Measurements from ENCODE around the gene OVAAL.

OVAAL gene

DNA sequence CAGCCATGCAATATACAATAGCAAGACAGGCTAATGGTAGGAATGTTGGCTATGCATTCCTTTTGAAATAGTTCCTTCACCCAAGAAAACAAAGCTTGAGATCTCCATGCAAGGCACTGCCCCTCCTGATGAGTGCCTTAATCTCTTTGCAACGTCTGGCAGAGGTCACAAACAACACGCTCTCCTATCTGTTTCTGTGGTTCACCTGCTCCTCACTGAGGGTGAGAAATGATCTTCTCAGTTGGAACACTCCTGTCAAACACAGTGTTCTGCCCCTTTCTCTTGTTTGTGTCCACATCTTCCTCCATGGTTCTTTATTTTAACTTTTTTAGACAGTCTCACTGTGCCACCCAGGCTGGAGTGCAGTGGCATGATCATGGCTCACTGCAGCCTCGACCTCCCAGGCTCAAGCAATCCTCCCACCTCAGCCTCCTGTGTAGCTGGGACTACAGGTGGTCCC lies 51.8 kb downstream of the OVAAL start:
- peak; percentile 84 for DNase-seq

DNA sequence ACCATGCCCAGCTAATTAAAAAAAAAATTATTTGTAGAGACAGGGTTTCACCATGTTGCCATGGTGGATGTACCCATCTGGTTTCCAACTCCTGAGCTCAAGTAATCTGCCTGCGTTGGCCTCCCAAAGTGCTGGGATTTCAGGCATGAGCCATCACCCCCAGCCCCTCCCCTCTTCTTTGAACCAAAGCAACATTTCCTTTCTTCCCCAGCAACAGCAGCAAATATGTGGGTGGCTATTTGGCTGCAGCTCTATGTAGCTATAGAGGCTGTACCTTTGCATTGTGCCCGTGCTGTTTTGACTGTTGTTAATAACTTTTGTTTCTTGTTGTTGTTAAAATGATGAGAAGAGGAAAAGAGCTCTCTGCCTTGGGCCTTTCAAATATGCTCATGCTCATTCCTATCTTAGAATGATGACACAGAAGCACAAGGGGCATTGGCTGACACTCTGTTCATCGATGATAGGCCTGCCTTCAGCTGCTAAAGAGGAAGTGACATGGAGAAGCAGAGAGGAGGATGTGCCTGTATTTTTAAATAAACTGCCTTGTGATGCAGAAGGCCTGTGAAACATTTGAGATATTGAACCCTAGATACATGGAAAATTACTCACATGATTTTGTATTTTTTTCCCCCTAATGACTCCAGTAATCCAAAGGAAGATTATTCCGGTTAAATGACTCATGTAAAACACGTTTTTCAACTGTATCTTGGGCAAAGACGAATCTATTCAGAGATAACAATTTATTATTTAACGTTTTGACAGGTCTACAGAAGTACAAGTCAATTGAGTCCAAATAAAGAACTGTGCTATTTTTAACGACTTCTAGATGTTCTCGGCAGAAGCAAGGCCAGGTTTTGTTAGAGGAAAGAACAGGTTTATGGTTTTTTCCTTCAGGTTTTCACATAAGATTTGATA lies 52.5 kb downstream of the OVAAL start:
- DNase-seq, result peak; percentile 78

DNA sequence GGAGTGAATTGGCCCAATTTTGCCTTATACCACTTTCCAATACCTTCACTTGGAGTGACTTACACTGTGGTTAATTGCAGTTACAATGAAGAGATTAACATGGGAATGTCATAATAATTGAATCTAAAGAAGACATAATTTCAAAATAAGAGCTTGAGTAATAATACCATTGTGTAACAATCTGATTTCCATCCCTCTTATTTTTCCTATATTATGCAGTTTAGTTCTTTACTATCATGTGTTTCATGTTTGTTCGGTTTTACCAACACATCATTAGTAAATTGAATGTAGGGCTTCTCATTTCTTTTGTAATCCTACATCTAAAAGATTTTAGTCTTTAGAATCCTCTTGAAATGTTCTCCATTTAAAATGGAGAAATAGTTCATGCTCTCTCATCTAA lies 53.9 kb downstream of the OVAAL start:
- no peak for DNase-seq

DNA sequence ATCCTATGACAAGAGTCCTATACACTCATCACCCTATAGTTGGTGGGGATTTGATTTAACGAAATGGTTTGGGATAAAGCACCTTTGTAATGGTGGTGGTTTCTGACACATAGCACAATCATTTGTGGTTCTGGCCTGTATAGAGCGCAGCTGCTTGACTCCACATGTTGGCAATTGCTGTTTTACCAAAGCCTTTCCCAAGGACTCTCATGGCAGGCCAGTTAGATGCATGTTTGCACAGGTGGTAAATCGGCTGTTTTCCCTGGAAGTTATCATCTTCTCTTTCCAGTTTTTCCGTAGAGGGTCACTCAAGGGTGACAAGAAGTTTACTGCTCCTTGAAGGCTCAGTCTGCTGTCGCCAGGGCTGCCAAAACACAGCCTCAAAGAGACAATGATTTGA lies 56.0 kb downstream of the OVAAL start:
- no peak for DNase-seq

DNA sequence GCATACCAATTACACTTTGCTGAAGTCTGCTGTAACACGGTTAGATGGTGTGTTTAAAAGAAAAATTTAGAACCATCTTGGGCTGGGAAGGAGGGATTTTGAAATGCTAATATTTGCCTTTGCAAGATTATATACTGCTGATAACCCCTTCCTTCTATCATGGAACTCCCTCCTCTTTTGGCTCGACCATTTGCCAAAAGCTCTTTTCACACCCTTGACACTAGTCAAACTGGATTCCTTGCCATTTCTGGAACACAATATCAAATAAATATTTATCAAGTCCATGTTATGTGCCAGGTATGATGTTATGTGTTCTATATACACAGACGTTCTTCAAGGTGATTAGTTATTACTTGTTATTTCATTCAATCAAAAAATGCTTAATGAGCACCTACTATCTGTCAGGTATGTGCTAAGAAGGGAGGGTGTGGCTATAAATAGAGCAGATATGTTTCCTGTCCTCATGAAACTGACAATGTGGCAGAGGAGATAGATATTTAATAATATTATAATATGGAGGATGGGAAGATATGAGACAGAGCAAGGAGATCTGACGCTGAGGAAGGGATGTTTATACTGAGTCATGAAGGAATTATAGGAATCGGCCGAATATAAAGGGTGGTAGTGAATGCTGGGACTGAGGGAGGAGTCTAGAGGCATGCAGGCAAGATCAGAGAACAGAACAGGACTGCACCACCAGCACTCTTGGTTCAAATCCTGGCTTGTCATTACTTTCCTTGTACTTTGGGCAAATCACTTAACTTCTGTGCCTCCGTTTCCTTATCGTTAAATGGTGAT lies 56.9 kb downstream of the OVAAL start:
- DNase-seq, result no peak
